GM21786 (cell line): ENCODE measurements around the gene SPAG17.

Experiments
- ATAC-seq: cut with Tn5 transposase; IDR thresholded peaks from one replicate; pipeline ENCODE4 v1.9.1; 2021; ENCODE audit not compliant: unreplicated experiment

Gene SPAG17

DNA sequence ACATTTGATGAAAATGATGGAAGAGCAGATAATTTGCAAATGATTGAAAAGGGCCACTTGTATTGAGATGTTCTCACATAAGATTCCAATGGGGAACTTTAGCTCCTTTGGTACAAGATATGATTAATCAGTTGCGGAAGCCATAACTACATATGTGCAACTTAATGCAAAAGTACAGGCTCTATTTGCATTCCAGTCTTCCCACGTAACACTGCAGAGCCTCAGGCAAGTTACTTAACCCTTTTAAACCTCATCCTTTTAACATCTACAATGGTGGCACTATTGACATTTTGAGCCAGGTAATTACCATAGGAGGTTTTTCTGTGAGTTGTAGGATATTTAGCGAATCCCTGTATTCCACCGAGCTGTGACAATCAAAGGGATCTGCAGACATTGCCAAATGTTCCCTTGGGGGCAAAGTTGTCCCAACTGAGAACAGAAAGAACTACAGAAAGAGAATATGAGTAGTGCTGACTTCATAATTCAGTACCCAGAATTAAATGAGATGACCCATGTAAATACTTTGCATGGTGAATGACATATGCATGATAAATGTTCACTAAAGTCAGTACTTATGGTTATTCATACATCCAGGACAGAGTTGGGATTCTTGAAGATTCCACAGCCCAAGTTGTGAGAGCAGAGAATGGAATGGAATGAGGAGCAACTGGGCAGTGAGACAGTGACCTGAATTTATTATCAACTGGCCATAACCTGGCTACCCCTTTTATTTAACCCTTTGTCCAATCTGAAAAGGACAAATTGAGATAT is 62.6 kb downstream of the SPAG17 start:
- no peak for ATAC-seq

DNA sequence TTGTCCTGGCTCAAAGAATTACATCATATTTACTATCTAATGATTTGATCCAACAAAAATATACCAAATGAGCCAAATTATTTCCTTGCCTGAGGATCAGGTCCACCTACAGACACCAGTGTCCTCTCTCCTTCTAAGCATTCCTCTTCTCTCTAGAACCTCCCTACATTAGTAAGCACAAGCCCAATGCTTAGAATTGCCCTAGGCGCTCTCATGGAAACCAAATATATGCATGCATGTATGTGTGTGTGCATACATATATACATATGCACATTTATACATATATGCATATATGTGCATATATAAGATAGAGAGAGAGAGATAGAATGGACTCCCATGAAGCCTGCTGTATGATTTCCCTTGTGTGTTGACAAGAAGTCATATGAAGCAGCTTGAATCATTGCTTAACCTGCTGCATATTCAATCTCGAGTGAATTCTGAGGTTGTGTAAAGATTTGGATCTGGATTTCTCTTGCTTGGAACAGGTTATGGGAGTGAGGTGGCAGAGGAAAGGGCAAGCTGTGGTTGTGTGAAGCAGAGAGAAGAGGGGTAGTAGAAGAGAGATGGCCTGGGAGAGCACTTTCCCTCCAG is 66.1 kb downstream of the SPAG17 start:
- no peak for ATAC-seq

DNA sequence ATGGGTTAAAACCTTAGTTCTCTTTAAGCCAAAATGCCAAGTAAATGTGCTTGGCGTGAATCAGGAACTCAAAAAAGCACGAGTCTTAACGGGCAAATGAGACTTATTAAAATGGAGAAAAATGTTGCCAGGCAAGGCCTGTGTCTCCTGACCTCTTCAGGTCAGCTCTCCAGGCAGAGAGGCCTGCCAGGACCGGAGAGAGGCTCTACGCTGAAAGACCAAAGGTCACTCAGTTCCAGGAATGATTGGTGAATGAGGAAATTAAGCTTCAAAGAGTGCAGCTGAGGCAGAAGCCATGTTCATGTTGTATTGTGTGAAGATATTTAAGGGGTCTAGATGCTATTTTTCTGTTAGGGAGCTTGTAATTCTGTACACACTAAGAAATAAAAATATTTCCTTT is 66.6 kb downstream of the SPAG17 start:
- no peak for ATAC-seq

DNA sequence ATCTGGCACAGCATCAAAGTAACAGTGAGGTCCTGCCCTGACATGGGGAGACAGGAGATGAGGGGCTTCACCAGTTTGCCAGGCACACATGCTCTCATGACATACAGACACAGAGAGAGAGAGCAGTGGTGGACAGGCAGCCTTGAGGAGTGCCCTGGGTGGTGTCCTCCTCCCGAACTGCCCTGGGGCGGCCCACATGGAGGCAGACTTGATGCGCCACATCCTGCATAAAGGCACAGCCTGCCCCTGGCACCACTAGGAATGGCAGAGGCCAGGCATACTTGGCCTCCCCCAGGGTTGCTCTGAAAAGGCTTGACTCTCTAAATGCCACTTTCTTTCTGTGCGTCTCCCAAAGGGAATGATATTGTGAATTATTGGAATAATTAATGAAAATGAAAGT is 67.5 kb downstream of the SPAG17 start:
- ATAC-seq: no peak

DNA sequence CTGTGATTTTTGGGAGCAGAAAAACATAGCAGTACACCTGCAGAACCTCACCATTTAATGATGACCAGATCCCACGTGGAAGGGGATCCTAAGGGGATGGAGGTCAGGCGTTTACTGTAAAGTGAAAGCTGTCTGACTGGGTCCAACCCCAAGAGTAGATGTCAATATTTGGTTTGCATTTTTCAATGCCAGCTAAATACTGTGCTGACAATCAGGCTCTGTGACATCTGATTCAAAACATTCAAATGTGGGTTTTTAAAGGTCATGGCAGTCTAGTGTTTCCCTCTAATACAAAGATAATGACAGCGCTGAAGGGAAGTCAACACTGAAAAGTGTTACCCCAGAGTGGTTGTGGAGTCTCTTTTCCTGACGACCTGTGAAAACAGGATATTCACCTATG is 68.1 kb downstream of the SPAG17 start:
- no peak for ATAC-seq

DNA sequence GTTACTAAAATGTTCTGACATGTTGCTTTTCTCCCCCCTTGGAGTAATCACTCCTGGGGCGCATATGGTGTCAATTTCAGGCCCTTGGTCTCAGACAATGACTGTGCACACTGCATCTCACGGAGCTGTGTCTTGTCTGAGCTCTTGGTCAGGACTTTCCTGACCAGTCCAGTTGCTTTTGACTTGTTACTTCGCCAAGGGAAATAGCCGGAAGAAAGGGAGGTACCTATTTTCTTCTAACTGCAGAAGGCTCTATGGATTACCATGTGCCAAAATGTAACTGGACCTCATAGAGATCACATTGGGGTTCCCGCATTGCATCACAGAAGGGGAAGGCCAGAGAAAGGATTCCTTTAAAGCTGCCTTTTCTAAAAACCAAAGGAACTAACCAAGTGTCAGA is 68.6 kb downstream of the SPAG17 start:
- no peak for ATAC-seq

DNA sequence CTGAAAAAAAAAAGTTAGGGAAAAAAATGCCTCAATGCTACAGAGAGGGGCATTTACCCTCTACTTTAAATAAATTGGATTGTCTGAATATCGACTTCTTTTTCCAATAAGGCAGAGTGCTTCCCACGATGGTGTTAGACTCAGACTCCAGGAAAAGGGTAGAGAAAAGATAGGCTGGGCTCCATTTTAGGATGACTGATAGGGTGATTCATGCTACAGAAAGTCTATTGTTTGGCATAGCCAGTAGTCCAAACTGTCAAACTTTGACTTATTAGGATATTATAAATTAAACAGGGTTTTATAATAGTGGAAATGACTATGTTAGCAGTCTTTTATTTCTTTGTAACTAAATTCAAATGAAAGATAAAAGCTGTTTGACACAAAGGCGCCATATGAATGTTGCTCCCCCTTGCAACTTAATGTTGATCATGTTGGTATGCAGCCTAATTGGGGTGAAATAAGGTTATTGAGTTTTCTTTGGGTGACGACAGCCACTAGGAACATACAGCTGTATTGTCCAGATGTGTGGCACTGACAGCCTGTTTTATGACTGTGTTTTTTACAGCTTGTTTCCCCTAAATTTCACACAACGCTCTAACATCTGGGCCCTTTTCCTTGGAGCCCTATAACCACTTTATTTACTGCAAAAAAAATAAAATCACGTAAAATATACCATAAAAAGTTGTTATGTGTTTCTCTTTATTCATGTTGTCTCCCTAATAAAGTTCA is 69.3 kb downstream of the SPAG17 start:
- ATAC-seq: no peak

DNA sequence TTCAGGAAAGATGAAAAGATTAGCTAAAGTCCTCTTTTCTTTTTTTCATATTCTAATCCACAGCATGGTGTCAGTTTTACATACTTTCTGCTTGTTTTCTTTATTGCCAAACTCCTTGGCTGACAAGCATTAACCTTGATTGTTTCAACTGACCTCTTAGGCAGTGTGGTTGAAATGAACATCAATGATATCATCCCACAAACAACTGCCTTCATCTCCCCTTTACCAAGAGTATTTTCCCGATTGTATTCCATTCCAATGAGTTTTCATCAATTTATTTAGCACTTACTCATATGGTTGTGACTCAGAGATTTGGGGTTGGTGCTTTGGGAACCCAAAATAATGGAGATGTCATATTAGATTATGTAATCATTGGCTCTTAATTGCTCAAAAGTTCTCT is 71.8 kb downstream of the SPAG17 start:
- ATAC-seq: no peak

DNA sequence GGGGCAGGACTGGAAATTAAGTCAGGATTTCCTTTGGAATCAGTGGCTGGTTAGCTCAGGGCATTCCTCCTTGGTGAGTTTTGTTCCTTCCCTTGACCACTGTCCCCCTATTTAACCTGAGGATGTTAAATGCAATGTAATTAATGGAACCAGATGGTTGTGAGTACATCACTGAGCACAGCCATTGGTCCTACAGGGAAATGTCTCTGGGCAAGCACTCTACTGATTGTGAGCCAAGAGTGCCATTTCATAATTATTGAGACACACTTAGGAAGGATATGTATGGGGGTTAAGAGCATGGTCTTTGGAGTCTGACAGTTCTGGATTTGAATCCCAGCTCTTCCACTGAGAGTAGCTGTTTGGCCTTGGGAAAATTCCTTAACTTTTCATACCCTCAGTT is 74.4 kb downstream of the SPAG17 start:
- no peak for ATAC-seq

DNA sequence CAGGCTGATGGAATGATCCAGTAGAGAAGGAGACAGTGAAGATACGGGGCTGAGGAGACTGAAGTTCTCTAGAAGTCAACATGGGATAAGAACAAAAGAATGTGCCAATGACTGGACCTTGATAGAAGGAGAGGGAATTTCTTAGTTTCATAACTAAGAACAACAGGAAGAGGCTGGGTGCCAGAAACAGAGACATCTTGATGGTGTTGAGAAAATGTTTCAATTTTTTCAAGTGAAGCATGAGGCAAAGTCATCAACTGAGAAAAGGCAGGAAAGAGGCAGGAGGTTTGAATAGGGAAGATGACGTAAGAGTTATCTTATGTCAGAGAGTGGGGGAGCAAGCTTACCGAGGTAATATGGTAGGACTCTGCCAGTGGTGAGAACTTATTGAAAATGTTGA is 80.1 kb downstream of the SPAG17 start:
- no peak for ATAC-seq

DNA sequence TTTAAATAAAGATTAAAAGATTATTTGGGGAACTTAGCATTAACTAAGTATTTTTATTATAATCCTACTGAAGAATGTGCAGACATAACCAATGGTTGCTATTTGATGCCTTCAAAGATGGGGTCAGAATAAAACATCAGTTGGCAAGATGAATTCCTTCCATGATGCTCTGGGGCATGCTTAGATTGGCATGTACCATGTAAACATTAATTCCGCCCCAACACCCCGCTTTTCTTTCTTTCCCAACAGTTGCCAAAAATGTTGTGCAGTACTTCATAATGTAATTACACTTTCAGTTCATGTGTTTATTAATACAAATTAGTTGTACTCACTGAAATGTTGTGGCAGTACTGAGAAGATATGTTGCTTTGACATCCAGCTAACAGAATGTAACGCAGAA is 82.6 kb downstream of the SPAG17 start:
- no peak for ATAC-seq

DNA sequence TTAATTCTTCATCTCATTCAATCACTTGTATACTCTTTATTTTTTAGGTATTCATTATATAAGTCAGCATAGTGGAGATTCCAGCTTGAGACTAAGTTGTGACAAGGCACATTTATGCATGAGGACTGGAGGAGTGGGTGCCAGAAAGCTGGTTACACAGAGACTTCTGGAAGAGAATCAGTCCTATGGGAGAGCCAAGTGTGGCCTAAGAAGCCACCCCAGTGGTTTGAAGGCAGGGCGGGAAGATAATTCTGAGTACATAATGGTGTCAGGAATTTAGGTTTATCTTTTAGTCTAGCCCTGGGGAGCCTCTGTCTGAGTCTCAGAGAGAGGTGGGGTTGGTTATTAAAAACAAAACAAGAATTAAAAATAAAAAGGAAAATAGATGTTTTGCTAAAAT is 83.0 kb downstream of the SPAG17 start:
- no peak for ATAC-seq

DNA sequence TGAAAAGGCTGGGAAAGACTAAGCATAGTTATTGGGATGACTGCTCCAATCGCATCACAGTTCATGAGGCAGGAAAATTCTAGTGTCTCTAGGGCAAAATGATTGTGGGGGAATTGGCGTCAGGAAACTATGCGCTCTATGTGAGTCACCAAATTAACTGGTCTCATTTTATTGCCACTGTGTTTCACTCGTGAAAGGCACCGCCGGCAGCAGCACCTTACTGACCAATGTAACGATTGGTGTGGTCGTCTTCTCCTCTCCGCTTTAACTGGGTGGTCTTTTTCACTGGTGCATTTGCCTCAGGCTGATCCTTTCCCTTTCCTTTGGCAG is 83.5 kb downstream of the SPAG17 start:
- no peak for ATAC-seq

DNA sequence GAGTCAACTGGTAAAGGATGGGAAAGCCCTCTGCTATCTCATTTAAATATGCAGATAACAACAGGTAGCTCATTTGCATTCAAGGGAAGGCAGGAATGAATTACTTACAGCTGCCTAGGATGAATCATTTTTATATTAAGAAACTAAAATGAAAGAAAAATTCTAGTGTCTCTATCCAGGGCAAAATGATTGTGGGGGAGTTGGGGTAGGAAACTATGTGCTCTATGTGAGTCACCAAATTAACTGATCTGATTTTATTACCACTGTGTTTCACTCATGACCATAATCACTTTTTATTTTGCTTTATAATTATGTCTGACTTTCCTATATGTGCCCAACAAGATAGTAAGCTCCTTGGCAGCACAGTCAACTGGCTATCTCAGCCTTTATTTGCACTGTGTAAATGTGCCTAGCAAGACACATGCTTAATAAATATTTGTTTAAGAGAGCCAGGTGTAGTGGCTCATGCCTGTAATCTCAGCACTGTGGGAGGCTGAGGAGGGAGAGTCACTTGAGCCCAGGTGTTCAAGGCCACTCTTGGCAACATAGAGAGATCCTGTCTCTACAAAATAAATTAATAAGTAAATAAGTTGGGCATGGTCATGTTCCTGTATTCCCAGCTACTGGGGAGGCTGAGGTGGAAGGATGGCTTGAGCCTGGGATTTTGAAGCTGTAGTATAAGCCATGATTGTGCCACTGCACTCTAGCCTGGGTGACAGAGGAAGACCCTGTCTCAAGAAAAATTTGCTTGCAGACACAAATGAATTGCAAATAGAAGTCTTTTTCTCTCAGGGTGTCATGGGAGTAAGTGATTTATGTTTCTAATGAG is 84.1 kb downstream of the SPAG17 start:
- ATAC-seq: no peak

DNA sequence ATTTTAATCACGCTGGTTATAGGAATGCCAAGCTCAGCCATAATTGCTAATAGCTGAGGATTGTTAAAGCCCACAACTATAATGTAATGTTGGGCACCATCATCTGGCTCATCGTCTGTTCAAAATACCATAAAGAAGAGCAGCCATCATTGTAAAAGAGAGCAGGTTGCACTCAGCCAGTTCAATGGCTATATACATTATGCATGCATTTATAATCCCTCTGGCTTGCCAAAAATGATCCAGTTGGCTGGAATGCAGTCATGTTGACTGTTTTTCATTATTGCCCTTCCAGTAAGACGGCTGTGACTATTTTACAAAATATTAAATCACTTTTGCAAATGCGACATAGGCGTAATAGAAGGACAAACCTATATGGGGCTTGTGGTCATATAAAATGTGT is 85.3 kb downstream of the SPAG17 start:
- ATAC-seq: no peak

DNA sequence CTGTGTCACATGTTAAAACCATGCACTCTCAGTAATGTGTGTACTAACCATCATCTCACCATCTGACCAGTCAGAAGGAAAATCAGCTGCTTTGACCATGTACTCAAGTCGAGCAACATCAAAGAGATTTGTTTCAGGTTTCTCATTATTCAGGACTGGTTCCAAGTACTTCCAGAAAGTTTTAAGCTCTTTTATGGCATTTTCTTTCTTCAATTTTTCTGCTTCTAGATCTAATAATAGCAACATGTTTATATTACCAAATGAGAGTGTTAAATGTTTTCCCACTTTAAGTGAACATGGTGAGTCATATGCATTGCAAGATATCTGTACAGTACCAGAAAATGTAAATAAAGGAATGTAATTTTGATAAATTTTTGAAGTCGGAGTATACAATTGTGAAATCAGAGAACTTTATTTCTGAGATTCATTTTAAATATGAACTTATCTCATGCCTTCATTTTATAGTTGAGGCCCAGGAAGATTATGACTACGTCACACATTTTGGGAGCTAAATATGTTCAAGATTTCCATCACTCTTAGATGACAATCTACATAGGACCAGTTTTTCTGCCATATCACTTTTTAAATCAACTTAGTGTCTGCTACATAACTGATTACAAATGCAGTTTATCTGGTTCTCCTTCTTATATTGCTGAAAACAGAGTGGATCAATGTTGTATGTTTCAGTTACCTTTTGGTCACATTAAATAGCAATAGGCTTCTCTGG is 87.2 kb downstream of the SPAG17 start:
- no peak for ATAC-seq

DNA sequence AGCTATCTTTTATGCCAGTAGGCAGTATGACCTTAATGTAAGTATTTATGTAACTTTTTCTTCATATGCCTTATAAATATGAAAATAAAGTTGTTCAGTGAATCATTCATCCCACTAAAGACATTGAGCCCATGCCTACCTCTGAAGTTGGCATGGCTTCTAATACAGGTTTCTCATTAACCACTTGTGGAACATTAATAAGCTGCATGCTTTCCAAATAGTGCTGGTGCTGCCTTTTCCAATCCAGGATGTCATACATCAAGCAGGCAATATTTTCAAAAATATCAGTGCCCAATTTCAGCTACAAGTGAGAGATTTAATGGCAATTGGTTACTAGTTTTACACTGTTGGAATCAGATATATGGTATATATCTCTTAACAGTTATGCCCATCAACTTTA is 92.0 kb downstream of the SPAG17 start:
- ATAC-seq: no peak

DNA sequence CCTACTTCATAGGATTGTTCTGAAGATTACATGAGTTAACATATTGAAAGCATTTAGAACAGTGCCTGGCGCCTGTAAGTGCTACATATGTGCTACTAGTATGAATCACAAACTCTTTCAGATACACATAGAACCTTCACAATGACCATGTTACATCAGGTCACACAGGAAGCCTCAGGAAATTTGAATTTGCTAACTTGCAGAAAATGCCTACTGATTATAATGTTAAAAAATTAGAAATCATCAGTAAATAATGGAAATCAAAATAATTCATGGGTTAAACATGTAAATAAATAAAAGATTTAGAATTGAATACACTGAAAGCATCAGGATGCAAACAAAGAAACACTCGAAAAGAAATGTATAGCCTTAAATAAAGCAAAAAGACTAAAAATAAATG is 94.9 kb downstream of the SPAG17 start:
- ATAC-seq: no peak

DNA sequence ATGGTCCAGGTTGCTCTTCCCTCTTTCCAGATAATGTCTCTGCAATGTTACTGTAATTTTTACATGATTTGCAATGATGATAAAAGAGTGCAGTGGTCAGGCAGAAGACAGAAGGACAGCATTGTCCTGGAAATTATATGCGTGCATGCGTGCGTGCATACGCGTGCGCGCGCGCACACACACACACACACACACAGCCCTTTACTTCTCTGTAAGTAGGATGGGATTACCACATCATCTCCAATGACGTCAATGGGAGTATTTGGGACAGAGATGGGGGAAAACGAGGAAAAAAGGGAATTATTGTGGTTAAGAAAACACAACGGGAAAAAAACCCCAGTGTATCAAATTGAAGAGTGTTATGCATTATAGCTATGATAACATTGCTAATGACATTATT is 99.7 kb downstream of the SPAG17 start:
- ATAC-seq: no peak

DNA sequence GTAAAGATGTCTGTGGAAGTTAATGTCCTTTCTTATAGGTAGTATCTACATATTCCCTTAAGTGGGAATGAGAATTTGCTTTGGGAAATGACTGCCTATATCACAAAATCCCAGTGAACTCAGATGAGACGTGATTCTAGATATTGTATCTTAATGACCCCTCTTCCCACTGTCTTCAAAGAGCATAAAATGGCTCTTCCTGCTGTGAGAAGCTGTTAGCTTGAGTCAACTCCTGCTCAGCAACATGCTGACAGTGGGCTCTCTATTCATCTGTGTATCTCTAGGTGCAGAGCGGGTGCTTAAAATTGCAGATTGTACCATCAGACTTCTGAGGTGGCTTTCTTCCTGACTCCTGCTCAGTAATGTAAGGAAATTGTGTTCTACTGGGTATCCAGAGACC is 100.6 kb downstream of the SPAG17 start:
- ATAC-seq: no peak

DNA sequence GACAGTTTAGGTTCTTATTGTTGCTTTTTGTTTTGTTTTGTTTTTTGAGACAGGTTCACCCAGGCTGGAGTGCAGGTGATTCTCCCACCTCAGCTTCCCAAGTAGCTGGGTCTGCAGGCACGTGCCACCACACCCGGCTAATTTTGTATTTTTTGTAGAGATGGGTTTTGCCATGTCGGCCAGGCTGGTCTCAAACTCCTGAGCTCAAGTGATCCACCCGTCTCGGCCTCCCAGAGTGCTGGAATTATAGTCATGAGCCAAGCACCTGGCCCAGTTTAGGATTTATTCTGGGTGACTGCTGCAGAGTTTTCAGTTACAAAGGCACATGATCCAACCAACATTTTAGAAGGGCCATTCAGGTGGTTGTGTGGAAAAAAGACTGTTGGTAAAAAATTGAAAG is 102.0 kb downstream of the SPAG17 start:
- ATAC-seq: no peak
